ENCODE results near the gene MUL1. TPM values are rescaled to one million over a fixed set of nuclear protein-coding genes. Genes with fewer than 3 reads are reported as not detected.

Gene MUL1
- total RNA-seq, 1 donor from 2014 or later, result 28.2 TPM

DNA sequence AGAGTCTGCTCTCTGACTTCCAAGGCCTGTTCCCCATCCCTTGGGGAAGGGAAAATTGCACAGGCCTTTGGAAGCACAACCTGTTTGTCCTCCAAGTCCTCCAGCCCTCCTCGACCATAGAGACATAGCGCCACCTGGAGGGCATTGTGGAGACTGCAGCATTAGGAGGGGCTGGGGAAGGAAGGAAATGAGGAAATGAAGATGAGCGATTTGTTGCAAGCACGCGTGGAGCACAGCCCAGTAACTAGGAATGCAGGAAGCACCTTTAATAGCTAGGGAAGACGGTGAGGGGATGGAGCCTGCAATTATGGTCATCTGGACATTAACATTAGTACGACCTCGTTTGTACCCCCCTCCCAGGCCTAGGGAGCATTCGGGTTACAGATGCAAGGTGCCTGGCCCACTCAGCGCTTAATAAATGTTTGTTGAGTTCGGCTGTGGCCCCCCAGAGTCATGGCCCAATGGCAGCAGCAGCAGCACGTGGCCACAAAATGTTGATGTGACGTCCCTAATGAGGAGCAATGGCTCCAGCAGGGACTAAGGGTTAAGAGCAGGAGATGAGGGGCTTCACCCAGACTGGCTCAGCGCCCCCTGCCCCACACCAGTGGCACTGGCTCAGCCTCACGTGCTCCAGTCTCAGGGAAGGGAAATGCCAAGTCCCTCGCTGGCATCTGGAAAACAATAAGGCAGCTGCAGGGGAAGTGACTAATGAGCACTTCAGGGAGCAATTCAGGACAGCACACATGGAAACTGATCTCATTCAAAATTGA, 13.9 kb downstream of the MUL1 start:
- no peaks in the 10 kb centered on the region for H3K9me3 Mint-ChIP-seq
- no peaks in the 10 kb centered on the region for H3K4me1 Mint-ChIP-seq
- H3K27ac Mint-ChIP-seq, result no peak overlapping the region
- H3K4me3 Mint-ChIP-seq, result no peak overlapping the region
- TF ChIP-seq, protein P1, sequence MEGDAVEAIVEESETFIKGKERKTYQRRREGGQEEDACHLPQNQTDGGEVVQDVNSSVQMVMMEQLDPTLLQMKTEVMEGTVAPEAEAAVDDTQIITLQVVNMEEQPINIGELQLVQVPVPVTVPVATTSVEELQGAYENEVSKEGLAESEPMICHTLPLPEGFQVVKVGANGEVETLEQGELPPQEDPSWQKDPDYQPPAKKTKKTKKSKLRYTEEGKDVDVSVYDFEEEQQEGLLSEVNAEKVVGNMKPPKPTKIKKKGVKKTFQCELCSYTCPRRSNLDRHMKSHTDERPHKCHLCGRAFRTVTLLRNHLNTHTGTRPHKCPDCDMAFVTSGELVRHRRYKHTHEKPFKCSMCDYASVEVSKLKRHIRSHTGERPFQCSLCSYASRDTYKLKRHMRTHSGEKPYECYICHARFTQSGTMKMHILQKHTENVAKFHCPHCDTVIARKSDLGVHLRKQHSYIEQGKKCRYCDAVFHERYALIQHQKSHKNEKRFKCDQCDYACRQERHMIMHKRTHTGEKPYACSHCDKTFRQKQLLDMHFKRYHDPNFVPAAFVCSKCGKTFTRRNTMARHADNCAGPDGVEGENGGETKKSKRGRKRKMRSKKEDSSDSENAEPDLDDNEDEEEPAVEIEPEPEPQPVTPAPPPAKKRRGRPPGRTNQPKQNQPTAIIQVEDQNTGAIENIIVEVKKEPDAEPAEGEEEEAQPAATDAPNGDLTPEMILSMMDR (IDR thresholded peaks at IDR 0.05; ENCODE audit: unreplicated experiment), result peak; percentile 98
- peaks cover 3% of the 10 kb centered on the region for H3K36me3 Mint-ChIP-seq
- peaks cover 21% of the 10 kb centered on the region for H3K27me3 Mint-ChIP-seq (ENCODE audit: low read depth)
- peak; percentile 59 to 94 for DNase-seq (ENCODE audit: low spot score in 2 of 2, unreplicated experiment in 2 of 2)

DNA sequence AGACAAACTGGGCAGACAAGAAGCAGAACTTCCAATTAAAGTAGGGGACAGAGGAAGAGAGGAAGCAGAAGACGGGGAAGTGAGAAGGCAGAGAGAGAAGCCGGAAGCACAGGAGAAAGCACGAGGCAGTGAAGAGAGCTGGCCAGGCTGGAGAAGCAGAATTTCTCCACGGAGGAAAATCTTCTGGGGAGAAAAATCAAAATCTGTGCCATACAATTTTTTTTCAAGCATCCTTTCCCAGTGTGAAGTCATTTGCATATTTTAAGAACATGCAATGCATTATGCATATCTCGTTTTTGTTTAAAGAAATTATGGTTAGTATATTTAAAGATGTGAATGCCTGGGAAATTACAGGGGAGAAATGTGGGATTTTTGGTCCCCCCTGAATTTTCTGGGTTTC, 14.6 kb downstream of the MUL1 start:
- H3K27me3 Mint-ChIP-seq (ENCODE audit: low read depth), result peaks cover 28% of the 10 kb centered on the region

DNA sequence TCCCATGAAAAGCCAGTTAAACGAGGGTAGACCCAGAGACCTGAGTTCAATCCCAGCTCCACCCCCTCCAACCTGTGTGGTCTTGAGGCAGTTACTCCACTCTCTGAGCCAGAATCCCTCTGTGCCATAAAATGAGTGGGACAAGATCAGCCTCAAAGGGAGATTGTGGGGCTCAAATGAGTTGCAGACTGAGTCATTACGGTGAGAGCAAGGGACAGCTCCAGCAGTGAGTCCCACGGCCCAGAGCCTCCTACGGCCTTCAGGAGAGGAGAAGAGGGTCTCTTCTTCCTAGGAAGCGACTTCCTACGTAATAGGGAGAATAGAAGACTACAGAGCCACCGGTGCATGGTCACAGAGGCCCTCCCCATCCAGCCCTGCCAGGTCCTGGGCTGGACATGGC, 15.2 kb downstream of the MUL1 start:
- Mint-ChIP-seq H3K4me1 (no peaks in the 10 kb centered on the region), H3K36me3 (peaks cover 3% of the 10 kb centered on the region), H3K27ac (no peak overlapping the region), H3K4me3 (no peak overlapping the region), H3K9me3 (no peaks in the 10 kb centered on the region), H3K27me3 (ENCODE audit: low read depth) (peaks cover 34% of the 10 kb centered on the region)
- DNase-seq (ENCODE audit: low spot score in 2 of 2, unreplicated experiment in 2 of 2), result no peak
- TF ChIP-seq, protein P1 (IDR thresholded peaks at IDR 0.05; ENCODE audit: unreplicated experiment), result no peak

More for the DNA sequence above, 14.6 kb downstream of the MUL1 start:
- Mint-ChIP-seq H3K36me3 (peaks cover 3% of the 10 kb centered on the region), H3K4me1 (no peaks in the 10 kb centered on the region), H3K4me3 (no peak overlapping the region), H3K27ac (no peak overlapping the region), H3K9me3 (no peaks in the 10 kb centered on the region)
- TF ChIP-seq, protein P1 (IDR thresholded peaks at IDR 0.05; ENCODE audit: unreplicated experiment), result no peak
- no peak for DNase-seq (ENCODE audit: low spot score in 2 of 2, unreplicated experiment in 2 of 2)

DNA sequence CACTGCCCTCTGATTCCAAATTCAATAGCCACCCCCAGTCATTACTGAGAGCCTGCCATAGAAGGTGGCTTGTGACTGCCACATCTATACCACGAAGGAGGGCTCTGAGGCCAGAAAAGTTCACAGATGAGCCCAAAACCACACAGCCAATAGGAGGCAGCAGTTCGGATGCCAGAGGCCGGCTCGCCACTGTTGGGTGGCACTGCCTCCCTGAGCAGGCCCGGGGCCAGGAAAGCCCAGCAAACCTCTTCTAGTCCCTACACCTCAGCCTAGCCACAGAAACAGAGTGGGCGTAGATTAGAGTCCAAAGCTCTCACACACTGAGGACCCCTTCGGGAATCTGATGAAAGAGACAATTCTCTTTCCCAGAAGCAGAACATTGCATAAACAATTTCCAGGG, 16.1 kb downstream of the MUL1 start:
- Mint-ChIP-seq H3K27ac (no peak overlapping the region), H3K4me3 (no peak overlapping the region), H3K36me3 (peaks cover 3% of the 10 kb centered on the region), H3K27me3 (ENCODE audit: low read depth) (peaks cover 43% of the 10 kb centered on the region), H3K9me3 (no peaks in the 10 kb centered on the region), H3K4me1 (peaks cover 4% of the 10 kb centered on the region)
- TF ChIP-seq, protein P1 (IDR thresholded peaks at IDR 0.05; ENCODE audit: unreplicated experiment), result no peak
- no peak for DNase-seq (ENCODE audit: low spot score in 2 of 2, unreplicated experiment in 2 of 2)

DNA sequence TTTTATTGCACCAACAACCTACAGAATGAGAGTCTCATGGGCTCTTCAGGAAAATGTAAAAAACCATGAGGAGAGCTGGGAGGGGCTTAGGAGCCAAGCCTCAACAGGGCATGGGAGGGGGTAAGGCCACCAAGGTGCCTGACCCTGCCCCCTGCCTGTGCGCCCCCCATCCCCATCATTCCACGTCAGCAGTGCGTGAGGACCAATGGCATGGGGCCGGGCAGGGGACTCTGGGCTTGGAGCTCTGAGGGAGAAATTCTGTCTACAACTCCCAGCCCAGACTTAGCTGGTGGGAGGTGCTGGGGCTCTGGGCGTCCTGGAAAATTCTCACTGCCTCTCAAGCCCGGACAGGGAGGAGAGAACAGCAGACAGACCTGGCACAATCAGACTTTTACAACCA, 16.8 kb downstream of the MUL1 start:
- Mint-ChIP-seq H3K4me1 (peaks cover 5% of the 10 kb centered on the region), H3K27ac (no peak overlapping the region), H3K36me3 (no peaks in the 10 kb centered on the region), H3K27me3 (ENCODE audit: low read depth) (peaks cover 43% of the 10 kb centered on the region), H3K4me3 (no peak overlapping the region), H3K9me3 (no peaks in the 10 kb centered on the region)
- DNase-seq (ENCODE audit: low spot score in 2 of 2, unreplicated experiment in 2 of 2), result no peak
- TF ChIP-seq, protein P1 (IDR thresholded peaks at IDR 0.05; ENCODE audit: unreplicated experiment), result no peak
